Measurements from ENCODE around the gene NANOG. TPM values are rescaled to one million over a fixed set of nuclear protein-coding genes. Genes with fewer than 3 reads are reported as not detected.
"Not testable (repeated sequence)": the region's sequence is repeated elsewhere in the genome, so short reads cannot be mapped to it uniquely, and the experiment has no call there.

NANOG gene
- total RNA-seq, 2 experiments from 2014 or later: not detected

- H3K27me3 Mint-ChIP-seq: peaks cover 3% of the 10 kb centered on the region
- no peak for DNase-seq
- no peak overlapping the region for H3K27ac Mint-ChIP-seq
- no peaks in the 10 kb centered on the region for H3K9me3 Mint-ChIP-seq
- H3K36me3 Mint-ChIP-seq: no peaks in the 10 kb centered on the region
- H3K4me1 Mint-ChIP-seq: peaks cover 2% of the 10 kb centered on the region
- H3K4me3 Mint-ChIP-seq: no peak overlapping the region
These were observed 45.9 kb downstream of the NANOG start for GRCh38 chr12:7835116-7835515.

- Mint-ChIP-seq H3K4me3 (no peak overlapping the region), H3K36me3 (no peaks in the 10 kb centered on the region), H3K27me3 (peaks cover 3% of the 10 kb centered on the region), H3K4me1 (peaks cover 2% of the 10 kb centered on the region), H3K9me3 (no peaks in the 10 kb centered on the region), H3K27ac (no peak overlapping the region)
- DNase-seq: no peak
These were observed 46.6 kb downstream of the NANOG start for GRCh38 chr12:7835766-7836165.

GRCh38 chr12:7837366-7837765 is 48.2 kb downstream of the NANOG start:
- no peak overlapping the region for H3K4me3 Mint-ChIP-seq
- no peak overlapping the region for H3K27ac Mint-ChIP-seq
- peaks cover 6% of the 10 kb centered on the region for H3K27me3 Mint-ChIP-seq
- H3K9me3 Mint-ChIP-seq: no peaks in the 10 kb centered on the region
- H3K36me3 Mint-ChIP-seq: no peaks in the 10 kb centered on the region
- DNase-seq: no peak
- H3K4me1 Mint-ChIP-seq: no peaks in the 10 kb centered on the region

GRCh38 chr12:7839226-7839625 is 50.0 kb downstream of the NANOG start:
- not testable (repeated sequence) for H3K4me1 Mint-ChIP-seq, H3K27ac Mint-ChIP-seq, H3K4me3 Mint-ChIP-seq, DNase-seq, H3K36me3 Mint-ChIP-seq, H3K9me3 Mint-ChIP-seq
- H3K27me3 Mint-ChIP-seq: peaks cover 13% of the 10 kb centered on the region

GRCh38 chr12:7839848-7840247 is 50.6 kb downstream of the NANOG start:
- not testable (repeated sequence) for H3K9me3 Mint-ChIP-seq, DNase-seq, H3K4me1 Mint-ChIP-seq, H3K4me3 Mint-ChIP-seq, H3K27ac Mint-ChIP-seq, H3K36me3 Mint-ChIP-seq
- H3K27me3 Mint-ChIP-seq: peaks cover 13% of the 10 kb centered on the region

GRCh38 chr12:7842444-7842843 is 53.2 kb downstream of the NANOG start:
- H3K4me1 Mint-ChIP-seq, H3K9me3 Mint-ChIP-seq, DNase-seq, H3K27ac Mint-ChIP-seq, H3K4me3 Mint-ChIP-seq, H3K36me3 Mint-ChIP-seq: not testable (repeated sequence)
- H3K27me3 Mint-ChIP-seq: peaks cover 13% of the 10 kb centered on the region

GRCh38 chr12:7843149-7843548 is 53.9 kb downstream of the NANOG start:
- Mint-ChIP-seq H3K27me3 (peaks cover 14% of the 10 kb centered on the region), H3K27ac (peak overlapping the region; percentile 67), H3K4me3 (peak overlapping the region; percentile 59)
- not testable (repeated sequence) for DNase-seq, H3K4me1 Mint-ChIP-seq, H3K36me3 Mint-ChIP-seq, H3K9me3 Mint-ChIP-seq

GRCh38 chr12:7843583-7843982 is 54.4 kb downstream of the NANOG start:
- not testable (repeated sequence) for H3K9me3 Mint-ChIP-seq
- H3K27ac Mint-ChIP-seq: peak overlapping the region; percentile 81

GRCh38 chr12:7844116-7844515 is 54.9 kb downstream of the NANOG start:
- Mint-ChIP-seq H3K4me1 (peaks cover 3% of the 10 kb centered on the region), H3K36me3 (no peaks in the 10 kb centered on the region), H3K4me3 (no peak overlapping the region), H3K9me3 (no peaks in the 10 kb centered on the region), H3K27me3 (peaks cover 17% of the 10 kb centered on the region), H3K27ac (no peak overlapping the region)
- no peak for DNase-seq

More at GRCh38 chr12:7843583-7843982, 54.4 kb downstream of the NANOG start:
- Mint-ChIP-seq H3K4me3 (peak overlapping the region; percentile 32), H3K27me3 (peaks cover 14% of the 10 kb centered on the region)
- not testable (repeated sequence) for H3K4me1 Mint-ChIP-seq, DNase-seq, H3K36me3 Mint-ChIP-seq

- H3K4me1 Mint-ChIP-seq, H3K27ac Mint-ChIP-seq, H3K4me3 Mint-ChIP-seq, H3K36me3 Mint-ChIP-seq, H3K9me3 Mint-ChIP-seq, DNase-seq: not testable (repeated sequence)
- peaks cover 19% of the 10 kb centered on the region for H3K27me3 Mint-ChIP-seq
These were observed 58.3 kb downstream of the NANOG start for GRCh38 chr12:7847226-7848097.

- H3K4me3 Mint-ChIP-seq, H3K9me3 Mint-ChIP-seq, DNase-seq, H3K36me3 Mint-ChIP-seq, H3K4me1 Mint-ChIP-seq, H3K27ac Mint-ChIP-seq: not testable (repeated sequence)
- H3K27me3 Mint-ChIP-seq: peaks cover 14% of the 10 kb centered on the region
These were observed 58.9 kb downstream of the NANOG start for GRCh38 chr12:7848098-7848422.

Other genes with a start within 250 kb of the NANOG start
- not detected for gene APOBEC1, start 123.5 kb upstream of the NANOG start, total RNA-seq
- not detected for gene GDF3, start 93.6 kb upstream of the NANOG start, total RNA-seq
- not detected for gene DPPA3, start 78.0 kb upstream of the NANOG start, total RNA-seq
- gene CLEC4C, start 42.0 kb upstream of the NANOG start, total RNA-seq: not detected
- not detected for gene NANOGNB, start 24.2 kb upstream of the NANOG start, total RNA-seq
- gene SLC2A14, start 83.5 kb downstream of the NANOG start, total RNA-seq: under 1 TPM in 1 of 2 experiments, not detected in 1; 0.08 TPM
- gene SLC2A3, start 146.8 kb downstream of the NANOG start, total RNA-seq: 100 to 1,000 TPM; 125 to 147 TPM
- gene FOXJ2, start 243.3 kb downstream of the NANOG start, total RNA-seq: 10 to 100 TPM; 15.5 to 15.9 TPM

Measured in activated naive CD8-positive, alpha-beta T cell treated with anti-CD3 and anti-CD28 coated beads for 36 hours (primary cell).